Panc1 (cell line): Measurements from ENCODE around the gene GRIK3. TPM values are rescaled to one million over a fixed set of nuclear protein-coding genes. Genes with fewer than 3 reads are reported as not detected.

ENCODE experiments used
- ATAC-seq: fragments of 200-7000 bp; cut with Tn5 transposase; 2 replicates; pipeline ENCODE4 v1.9.1; 2020; ENCODE audit warnings: mild to moderate bottlenecking, moderate library complexity
- BruUV-seq: library from RNA; stranded (reverse); fragments of 400-500 nt; replicated peaks from 2 replicates; lab custom pipeline; 2021; lab: Mats Ljungman, UMichigan
- CTCF ChIA-PET: fragments of 300-600 bp; sonication (Branson Sonifier 250); formaldehyde crosslinking; loops from one replicate; lab custom pipeline; 2022; ENCODE audit warnings: antibody characterized with exemption; lab: Charles Lee
- POLR2A ChIA-PET: fragments of 300-600 bp; sonication (Branson Sonifier 250); formaldehyde crosslinking; loops from one replicate; lab custom pipeline; 2022; ENCODE audit warnings: antibody characterized with exemption; lab: Charles Lee
- DNase-seq: peaks from one replicate; pipeline ENCODE4 v3.0.0-alpha.2; 2010; ENCODE audit warnings: low read depth, low spot score
- H3K27ac ChIP-seq: 2 replicates; pipeline ENCODE4 v1.5.1; 2011; ENCODE audit warnings: mild to moderate bottlenecking, low read length, inconsistent platforms
- H3K27me3 ChIP-seq: fragments of 200-500 bp; sonication (Bioruptor generic); 2 replicates; pipeline ENCODE4 v1.6.0; 2014; ENCODE audit warnings: low read length, inconsistent platforms; ENCODE audit not compliant: control insufficient read depth, insufficient read depth
- H3K36me3 ChIP-seq: fragments of 200-500 bp; sonication (Bioruptor generic); 2 replicates; pipeline ENCODE4 v1.5.1; 2014; ENCODE audit warnings: inconsistent platforms, mild to moderate bottlenecking, low read length, moderate library complexity; ENCODE audit not compliant: control insufficient read depth, insufficient read depth
- H3K4me1 ChIP-seq: 2 replicates; pipeline ENCODE4 v1.5.1; 2011; ENCODE audit warnings: inconsistent platforms, mild to moderate bottlenecking, low read length, moderate library complexity; ENCODE audit not compliant: control insufficient read depth, insufficient read depth
- H3K4me3 ChIP-seq, 2 experiments: 2 replicates each; pipeline ENCODE4 v1.5.1; 2011 to 2012; ENCODE audit warnings: low read depth in 2 of 2, low read length in 2 of 2, mild to moderate bottlenecking in 2 of 2, inconsistent platforms in 1 of 2, moderate library complexity in 1 of 2
- H3K9me3 ChIP-seq: fragments of 200-500 bp; sonication (Bioruptor generic); 2 replicates; pipeline ENCODE4 v1.5.1; 2014; ENCODE audit warnings: low read depth, mild to moderate bottlenecking, inconsistent platforms, low read length, moderate library complexity; ENCODE audit not compliant: control insufficient read depth, insufficient read depth
- POLR2AphosphoS5 ChIP-seq: IDR thresholded peaks from 2 replicates; pipeline ENCODE4 v1.6.1; 2012; ENCODE audit warnings: mild to moderate bottlenecking, low read depth, low read length, moderate library complexity
- REST ChIP-seq, 2 experiments: IDR thresholded peaks; 2 replicates each; pipeline ENCODE4 v1.6.1; 2011 to 2012; ENCODE audit warnings: low read depth in 2 of 2, control low read depth in 1 of 2, low read length in 1 of 2, mild to moderate bottlenecking in 1 of 2, moderate library complexity in 1 of 2; ENCODE audit not compliant: insufficient read depth in 1 of 2
- SIN3A ChIP-seq: IDR thresholded peaks from 2 replicates; pipeline ENCODE4 v1.6.1; 2012; ENCODE audit warnings: low read depth, mild to moderate bottlenecking, low read length, moderate library complexity, borderline replicate concordance; ENCODE audit not compliant: insufficient read depth
- TCF7L2 ChIP-seq: IDR thresholded peaks from 2 replicates; pipeline ENCODE4 v1.6.1; 2011; ENCODE audit warnings: mild to moderate bottlenecking, low read depth, low read length, inconsistent platforms
- in situ Hi-C: cut with HindIII; loops from 2 replicates; pipeline ENCODE4 v1.10.0; 2016; ENCODE audit warnings: low sequenced_read_pairs, low pct_unique_long_range_greater_than_20kb
- intact Hi-C: fragments of 100-400 bp; cut with micrococcal nuclease; formaldehyde crosslinking; loops from one replicate; pipeline ENCODE4 v1.10.0; 2022; ENCODE audit not compliant: unreplicated experiment
- total RNA-seq: library from RNA; stranded (reverse); gene quantifications from one replicate; pipeline ENCODE4 v1.2.1, GENCODE V29; 2021; ENCODE audit not compliant: unreplicated experiment
- TF ChIP-seq, protein P1 (sequence below): fragments of 450-650 bp; IDR thresholded peaks from 2 replicates; pipeline ENCODE4 v1.5.1; 2017; ENCODE audit warnings: mild to moderate bottlenecking

GRIK3 gene
- total RNA-seq, 1 experiment from 2014 or later, result not detected

- ATAC-seq (no peak), DNase-seq (no peak)
- Histone ChIP-seq H3K9me3 (no peaks in the 10 kb centered on the region), H3K4me1 (no peaks in the 10 kb centered on the region), H3K27ac (no peak overlapping the region), H3K27me3 (peaks cover 31% of the 10 kb centered on the region), H3K4me3 (no peak overlapping the region), H3K36me3 (no peaks in the 10 kb centered on the region)
- intact Hi-C loops (no loop called here), in situ Hi-C loops (no loop called here)
- CTCF ChIA-PET, result no interaction called here
- TF ChIP-seq POLR2AphosphoS5 (no peak), SIN3A (no peak), TCF7L2 (no peak), REST (IDR thresholded peaks at IDR 0.05; ENCODE audit: insufficient read depth in 1 of 2, low read depth in 2 of 2, low read length in 1 of 2) (no peak)
- TF ChIP-seq, protein P1, sequence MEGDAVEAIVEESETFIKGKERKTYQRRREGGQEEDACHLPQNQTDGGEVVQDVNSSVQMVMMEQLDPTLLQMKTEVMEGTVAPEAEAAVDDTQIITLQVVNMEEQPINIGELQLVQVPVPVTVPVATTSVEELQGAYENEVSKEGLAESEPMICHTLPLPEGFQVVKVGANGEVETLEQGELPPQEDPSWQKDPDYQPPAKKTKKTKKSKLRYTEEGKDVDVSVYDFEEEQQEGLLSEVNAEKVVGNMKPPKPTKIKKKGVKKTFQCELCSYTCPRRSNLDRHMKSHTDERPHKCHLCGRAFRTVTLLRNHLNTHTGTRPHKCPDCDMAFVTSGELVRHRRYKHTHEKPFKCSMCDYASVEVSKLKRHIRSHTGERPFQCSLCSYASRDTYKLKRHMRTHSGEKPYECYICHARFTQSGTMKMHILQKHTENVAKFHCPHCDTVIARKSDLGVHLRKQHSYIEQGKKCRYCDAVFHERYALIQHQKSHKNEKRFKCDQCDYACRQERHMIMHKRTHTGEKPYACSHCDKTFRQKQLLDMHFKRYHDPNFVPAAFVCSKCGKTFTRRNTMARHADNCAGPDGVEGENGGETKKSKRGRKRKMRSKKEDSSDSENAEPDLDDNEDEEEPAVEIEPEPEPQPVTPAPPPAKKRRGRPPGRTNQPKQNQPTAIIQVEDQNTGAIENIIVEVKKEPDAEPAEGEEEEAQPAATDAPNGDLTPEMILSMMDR, result no peak
- BruUV-seq, result no TSS peak
- POLR2A ChIA-PET, result no interaction called here
These were observed 184.4 kb downstream of the GRIK3 start for GRCh38 chr1:36849956-36850355.

- Histone ChIP-seq H3K4me1 (no peaks in the 10 kb centered on the region), H3K36me3 (no peaks in the 10 kb centered on the region), H3K27ac (no peak overlapping the region), H3K4me3 (no peak overlapping the region), H3K9me3 (no peaks in the 10 kb centered on the region), H3K27me3 (peaks cover 34% of the 10 kb centered on the region)
- no TSS peak for BruUV-seq
- no peak for TF ChIP-seq SIN3A
- POLR2A ChIA-PET, result no interaction called here
- ATAC-seq (no peak), DNase-seq (no peak)
- intact Hi-C loops (no loop called here), in situ Hi-C loops (no loop called here)
- CTCF ChIA-PET, result no interaction called here
These were observed 186.6 kb downstream of the GRIK3 start for GRCh38 chr1:36847761-36848160.

GRCh38 chr1:36847186-36847585 lies 187.1 kb downstream of the GRIK3 start:
- POLR2A ChIA-PET, result no interaction called here
- Histone ChIP-seq H3K4me3 (no peak overlapping the region), H3K27ac (no peak overlapping the region), H3K36me3 (no peaks in the 10 kb centered on the region), H3K9me3 (no peaks in the 10 kb centered on the region), H3K27me3 (peaks cover 31% of the 10 kb centered on the region), H3K4me1 (no peaks in the 10 kb centered on the region)
- ATAC-seq (no peak), DNase-seq (no peak)
- in situ Hi-C loops, result no loop called here
- intact Hi-C loops, result no loop called here
- no TSS peak for BruUV-seq
- no peak for TF ChIP-seq REST (IDR thresholded peaks at IDR 0.05; ENCODE audit: insufficient read depth in 1 of 2, low read depth in 2 of 2, low read length in 1 of 2)
- TF ChIP-seq, protein P1, result no peak
- no peak for TF ChIP-seq POLR2AphosphoS5
- no peak for TF ChIP-seq TCF7L2
- TF ChIP-seq SIN3A, result no peak
- CTCF ChIA-PET, result no interaction called here
